H9 (cell line): Measurements from ENCODE around the gene GORASP1. TPM values are rescaled to one million over a fixed set of nuclear protein-coding genes. Genes with fewer than 3 reads are reported as not detected.

Source experiments
- DNase-seq: peaks from one replicate; pipeline ENCODE4 v3.0.0-alpha.2; 2017
- H2AFZ ChIP-seq: one replicate; pipeline ENCODE4 v1.6.1; 2013; ENCODE audit warnings: mild to moderate bottlenecking, low read length, control low read depth, moderate library complexity
- H2AK5ac ChIP-seq: 2 replicates; pipeline ENCODE4 v1.6.1; 2013; ENCODE audit warnings: low read length, control low read depth, mixed read lengths; ENCODE audit not compliant: insufficient read length
- H2BK120ac ChIP-seq: one replicate; pipeline ENCODE4 v1.6.1; 2013; ENCODE audit warnings: low read depth, mild to moderate bottlenecking, low read length, control low read depth, inconsistent platforms; ENCODE audit not compliant: poor library complexity, severe bottlenecking
- H2BK12ac ChIP-seq: 2 replicates; pipeline ENCODE4 v1.6.1; 2013; ENCODE audit warnings: low read length, control low read depth, mixed read lengths, low read depth; ENCODE audit not compliant: insufficient read length
- H2BK15ac ChIP-seq: 2 replicates; pipeline ENCODE4 v1.6.1; 2013; ENCODE audit warnings: low read depth, low read length, control low read depth
- H2BK20ac ChIP-seq: one replicate; pipeline ENCODE4 v1.6.1; 2013; ENCODE audit warnings: low read depth, mild to moderate bottlenecking, low read length, control low read depth, inconsistent platforms; ENCODE audit not compliant: poor library complexity, severe bottlenecking
- H2BK5ac ChIP-seq: 2 replicates; pipeline ENCODE4 v1.6.1; 2013; ENCODE audit warnings: low read length, control low read depth, mixed read lengths; ENCODE audit not compliant: insufficient read length
- H3K14ac ChIP-seq: 2 replicates; pipeline ENCODE4 v1.6.1; 2013; ENCODE audit warnings: low read length, control low read depth; ENCODE audit not compliant: insufficient read depth
- H3K18ac ChIP-seq: 2 replicates; pipeline ENCODE4 v1.6.1; 2013; ENCODE audit warnings: low read depth, mild to moderate bottlenecking, mixed read lengths, low read length, control low read depth; ENCODE audit not compliant: insufficient read length
- H3K23ac ChIP-seq: 2 replicates; pipeline ENCODE4 v1.6.1; 2013; ENCODE audit warnings: low read length, control low read depth, mixed read lengths, low read depth; ENCODE audit not compliant: insufficient read length
- H3K23me2 ChIP-seq: 2 replicates; pipeline ENCODE4 v1.6.1; 2013; ENCODE audit warnings: low read depth, mild to moderate bottlenecking, mixed read lengths, low read length, control low read depth; ENCODE audit not compliant: insufficient read length, poor library complexity, severe bottlenecking
- H3K27ac ChIP-seq: 2 replicates; pipeline ENCODE4 v1.5.1; 2013; ENCODE audit warnings: low read length, control low read depth, mixed read lengths, low read depth; ENCODE audit not compliant: insufficient read length
- H3K27me3 ChIP-seq: 2 replicates; pipeline ENCODE4 v1.6.1; 2013; ENCODE audit warnings: low read length, control low read depth, inconsistent platforms; ENCODE audit not compliant: insufficient read depth
- H3K4ac ChIP-seq: 2 replicates; pipeline ENCODE4 v1.6.1; 2013; ENCODE audit warnings: low read depth, mild to moderate bottlenecking, control low read depth, inconsistent platforms, low read length, moderate library complexity
- H3K4me1 ChIP-seq: 2 replicates; pipeline ENCODE4 v1.6.1; 2013; ENCODE audit warnings: low read length, control low read depth, inconsistent platforms; ENCODE audit not compliant: insufficient read depth
- H3K4me2 ChIP-seq: 2 replicates; pipeline ENCODE4 v1.6.1; 2013; ENCODE audit warnings: low read length, control low read depth, mixed read lengths; ENCODE audit not compliant: insufficient read length, insufficient read depth
- H3K56ac ChIP-seq: 2 replicates; pipeline ENCODE4 v1.6.1; 2013; ENCODE audit warnings: low read depth, mild to moderate bottlenecking, mixed read lengths, low read length, control low read depth; ENCODE audit not compliant: insufficient read length
- H3K79me1 ChIP-seq: 2 replicates; pipeline ENCODE4 v1.6.1; 2013; ENCODE audit warnings: low read depth, mild to moderate bottlenecking, moderate library complexity, low read length, control low read depth, inconsistent platforms; ENCODE audit not compliant: insufficient read depth, poor library complexity, severe bottlenecking
- H3K79me2 ChIP-seq: 2 replicates; pipeline ENCODE4 v1.6.1; 2013; ENCODE audit warnings: low read length, control low read depth, inconsistent platforms; ENCODE audit not compliant: insufficient read depth
- H3K9ac ChIP-seq: 2 replicates; pipeline ENCODE4 v1.6.1; 2013; ENCODE audit warnings: low read length, control low read depth, mixed read lengths; ENCODE audit not compliant: insufficient read length; ENCODE audit errors: extremely low read depth
- H3K9me3 ChIP-seq: one replicate; pipeline ENCODE4 v1.6.1; 2013; ENCODE audit warnings: low read depth, low read length, inconsistent platforms; ENCODE audit not compliant: control insufficient read depth
- H3T11ph ChIP-seq: one replicate; pipeline ENCODE4 v1.6.1; 2013; ENCODE audit warnings: mild to moderate bottlenecking, low read length, control low read depth, inconsistent platforms
- H4K20me1 ChIP-seq: one replicate; pipeline ENCODE4 v1.6.1; 2013; ENCODE audit not compliant: control insufficient read depth, insufficient read length, insufficient read depth
- H4K5ac ChIP-seq: 2 replicates; pipeline ENCODE4 v1.6.1; 2013; ENCODE audit warnings: low read depth, mild to moderate bottlenecking, mixed read lengths, low read length, control low read depth; ENCODE audit not compliant: insufficient read length
- H4K8ac ChIP-seq: replicated peaks from 2 replicates; pipeline ENCODE4 v1.6.1; 2013; ENCODE audit warnings: low read length, control low read depth, mixed read lengths, low read depth; ENCODE audit not compliant: insufficient read length
- H4K91ac ChIP-seq: 2 replicates; pipeline ENCODE4 v1.6.1; 2013; ENCODE audit warnings: low read depth, mild to moderate bottlenecking, moderate library complexity, mixed read lengths, low read length, control low read depth; ENCODE audit not compliant: insufficient read length
- H3K27ac Mint-ChIP-seq, 3 experiments: 2 replicates in 2 of 3; 3 replicates in 1 of 3; pipeline ENCODE4 v1.8.0; 2020 to 2021; ENCODE audit warnings: mixed read lengths in 3 of 3, mild to moderate bottlenecking in 1 of 3, moderate library complexity in 1 of 3
- H3K27me3 Mint-ChIP-seq: 2 replicates; pipeline ENCODE4 v1.8.0; 2021; ENCODE audit warnings: low read depth, mild to moderate bottlenecking, moderate library complexity, mixed read lengths
- H3K36me3 Mint-ChIP-seq, 3 experiments: 2 replicates in 2 of 3; 3 replicates in 1 of 3; pipeline ENCODE4 v1.8.0; 2020 to 2021; ENCODE audit warnings: low read depth in 3 of 3, mixed read lengths in 3 of 3; ENCODE audit not compliant: insufficient read depth in 1 of 3
- H3K4me1 Mint-ChIP-seq, 2 experiments: 2 replicates each; pipeline ENCODE4 v1.8.0; 2020; ENCODE audit warnings: mixed read lengths in 2 of 2
- H3K4me3 Mint-ChIP-seq, 2 experiments: 2 replicates in 1 of 2; 3 replicates in 1 of 2; pipeline ENCODE4 v1.8.0; 2020 to 2021; ENCODE audit warnings: mild to moderate bottlenecking in 2 of 2, mixed read lengths in 2 of 2, moderate library complexity in 1 of 2
- H3K9me3 Mint-ChIP-seq, 2 experiments: 2 replicates in 1 of 2; 3 replicates in 1 of 2; pipeline ENCODE4 v1.8.0; 2020; ENCODE audit warnings: mild to moderate bottlenecking in 2 of 2, mixed read lengths in 2 of 2, moderate library complexity in 1 of 2
- CTCF ChIP-seq: fragments of 200-600 bp; sonication (generic); conservative IDR thresholded peaks from 3 replicates; pipeline ENCODE4 v1.8.0; 2021; ENCODE audit warnings: antibody characterized with exemption, mild to moderate bottlenecking
- WGBS: extraction: QIAGEN DNeasy Blood & Tissue Kit; methylation state at CpG from one replicate; pipeline ENCODE4 v1.1.7; 2013; ENCODE audit warnings: missing lambda C conversion rate, low lambda C conversion rate, mixed read lengths; ENCODE audit not compliant: insufficient read length; ENCODE audit errors: extremely low coverage; 5-methylcytosine and 5-hydroxymethylcytosine counted together
- total RNA-seq: library from RNA; stranded (reverse); gene quantifications from 2 replicates; pipeline ENCODE4 v1.2.1, GENCODE V29; 2021

Gene GORASP1
- total RNA-seq, 1 experiment from 2014 or later = 37.4 TPM

DNA sequence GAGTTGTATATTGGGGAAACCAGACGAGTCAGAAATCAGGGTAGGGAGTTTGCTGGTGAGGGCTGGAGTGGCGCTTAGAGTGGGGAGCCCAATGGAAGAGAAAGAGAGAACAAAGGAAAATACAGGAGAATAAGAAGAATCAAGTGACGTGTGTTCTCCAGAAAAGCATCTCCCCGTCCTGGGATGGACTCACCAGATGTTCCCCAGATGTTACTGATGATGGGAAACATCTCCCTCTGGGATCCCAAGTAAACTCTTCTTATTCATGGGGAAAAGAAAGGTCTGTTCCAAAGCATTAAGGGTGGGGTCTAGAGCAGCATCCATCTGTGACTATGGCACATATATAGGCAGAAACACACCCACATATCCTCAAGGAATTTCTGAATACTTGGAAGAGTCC, 49.0 kb upstream of the GORASP1 start:
- H3K4me3 Mint-ChIP-seq = no peak overlapping the region
- H3K4me1 Mint-ChIP-seq = peaks cover 46 to 49% of the 10 kb centered on the region in 2 experiments
- TF ChIP-seq CTCF = no peak

More for the DNA sequence above, 49.0 kb upstream of the GORASP1 start:
- no peak overlapping the region for H3K27ac Mint-ChIP-seq
- no CpG with 5 or more reads among the region's 4 CpGs for WGBS
- H3K18ac ChIP-seq = no peak overlapping the region
- H3K9me3 ChIP-seq = no peaks in the 10 kb centered on the region
- H2BK20ac ChIP-seq = no peak overlapping the region
- H3T11ph ChIP-seq = no peak overlapping the region
- H3K9me3 Mint-ChIP-seq = no peaks in the 10 kb centered on the region; a peak in 2 of 5 replicates
- no peak overlapping the region for H2BK15ac ChIP-seq
- no peaks in the 10 kb centered on the region for H4K20me1 ChIP-seq
- no peaks in the 10 kb centered on the region for H3K79me2 ChIP-seq
- H2BK12ac ChIP-seq = no peak overlapping the region
- no peaks in the 10 kb centered on the region; the same call in 1 of the 2 replicates for H3K27me3 Mint-ChIP-seq
- H4K5ac ChIP-seq = no peak overlapping the region
- H3K14ac ChIP-seq = no peak overlapping the region
- no peak overlapping the region for H3K9ac ChIP-seq
- DNase-seq = no peak
- no peak overlapping the region for H3K4me2 ChIP-seq
- H3K79me1 ChIP-seq = no peaks in the 10 kb centered on the region
- H3K27me3 ChIP-seq = no peaks in the 10 kb centered on the region
- no peak overlapping the region for H2BK5ac ChIP-seq
- no peak overlapping the region for H3K27ac ChIP-seq
- no peak overlapping the region for H4K91ac ChIP-seq
- H3K4ac ChIP-seq = no peak overlapping the region
- no peaks in the 10 kb centered on the region; a peak in 1 of 7 replicates for H3K36me3 Mint-ChIP-seq
- no peak overlapping the region for H2AFZ ChIP-seq
- no peak overlapping the region for H3K56ac ChIP-seq
- H2BK120ac ChIP-seq = no peak overlapping the region
- H3K23me2 ChIP-seq = peaks cover 12% of the 10 kb centered on the region
- H3K23ac ChIP-seq = no peak overlapping the region
- no peak overlapping the region for H4K8ac ChIP-seq
- H3K4me1 ChIP-seq = no peaks in the 10 kb centered on the region; the same call in 1 of the 2 replicates
- no peak overlapping the region for H2AK5ac ChIP-seq
